ENCODE data around the gene RAD21L1.

- TF ChIP-seq CTCF (IDR thresholded peaks at IDR 0.05) (no peak), POLR2AphosphoS5 (IDR thresholded peaks at IDR 0.05) (no peak), POLR2A (IDR thresholded peaks at IDR 0.05) (no peak), EP300 (IDR thresholded peaks at IDR 0.05) (no peak)
Observed at GRCh38 chr20:1272368-1273100, 46.7 kb downstream of the RAD21L1 start.

Data from gastroesophageal sphincter (tissue), 3 donors.